COLO829 (cell line): Measurements from ENCODE around the gene MYPN.
"Not testable (repeated sequence)": the region's sequence is repeated elsewhere in the genome, so short reads cannot be mapped to it uniquely, and the experiment has no call there.

Experiments used
- DNase-seq: peaks from one replicate; pipeline ENCODE4 v3.0.0; 2012; ENCODE audit warnings: low spot score

MYPN gene

GRCh38 chr10:68135362-68135761 lies 26.1 kb downstream of the MYPN start:
- DNase-seq, result no peak

GRCh38 chr10:68135922-68136792 lies 26.9 kb downstream of the MYPN start:
- DNase-seq, result peak; percentile 20

DNA sequence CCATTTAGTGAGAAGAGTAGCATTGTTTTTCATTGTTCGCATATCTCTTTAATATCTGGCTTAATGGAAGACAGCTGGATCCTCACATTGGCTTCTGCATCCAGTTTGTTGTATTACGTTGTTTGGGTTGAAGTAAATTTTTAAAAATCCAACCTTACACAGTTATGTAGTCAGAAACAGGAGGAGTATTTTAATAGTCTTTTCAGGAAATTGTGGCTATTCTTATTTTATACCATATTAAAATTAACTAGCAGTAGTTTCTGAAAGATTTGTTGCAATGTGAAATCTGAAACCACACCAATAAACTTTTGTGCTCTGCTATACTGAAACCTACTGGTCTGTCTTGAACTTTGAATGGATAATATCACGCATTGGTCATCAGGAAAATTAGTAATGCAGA lies 27.9 kb downstream of the MYPN start:
- no peak for DNase-seq

DNA sequence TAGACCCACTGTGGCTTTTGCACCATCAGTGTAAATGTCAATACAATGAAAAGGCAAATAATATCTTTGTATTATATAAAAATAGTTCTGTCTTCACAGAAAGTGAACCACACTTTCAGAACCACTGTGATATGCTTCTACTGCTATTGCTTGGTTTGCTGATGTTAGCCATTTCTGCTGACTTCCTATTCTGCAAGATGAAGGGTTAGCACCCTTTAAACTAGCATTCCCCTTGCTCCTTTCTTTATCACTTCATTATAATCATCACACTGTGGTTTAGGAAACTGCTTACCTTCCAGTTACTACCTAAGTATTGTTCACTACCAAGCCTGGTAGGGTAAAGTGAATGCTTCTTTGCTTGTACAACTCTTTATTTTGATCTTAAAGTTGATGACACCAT lies 29.2 kb downstream of the MYPN start:
- no peak for DNase-seq

GRCh38 chr10:68139448-68140272 lies 30.4 kb downstream of the MYPN start:
- no peak for DNase-seq

GRCh38 chr10:68142761-68143160 lies 33.5 kb downstream of the MYPN start:
- no peak for DNase-seq

DNA sequence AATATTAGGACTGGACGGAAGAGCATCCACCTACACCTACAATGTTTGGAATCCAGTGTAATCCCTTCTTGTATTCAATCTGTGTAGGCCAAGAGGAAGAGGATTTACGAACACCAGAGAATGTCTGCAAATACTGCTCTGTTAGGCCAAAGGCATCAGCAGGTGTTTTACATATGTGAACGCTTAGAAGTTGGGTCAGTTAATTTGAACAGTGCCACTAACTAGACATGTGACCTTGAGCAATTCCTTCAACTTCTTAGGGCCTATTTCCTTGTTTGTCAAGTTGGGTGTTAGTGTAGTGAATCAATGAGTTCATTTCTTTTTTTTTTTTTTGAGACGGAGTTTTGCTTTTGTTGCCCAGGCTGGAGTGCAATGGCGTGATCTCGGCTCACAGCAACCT lies 35.4 kb downstream of the MYPN start:
- DNase-seq, result no peak

DNA sequence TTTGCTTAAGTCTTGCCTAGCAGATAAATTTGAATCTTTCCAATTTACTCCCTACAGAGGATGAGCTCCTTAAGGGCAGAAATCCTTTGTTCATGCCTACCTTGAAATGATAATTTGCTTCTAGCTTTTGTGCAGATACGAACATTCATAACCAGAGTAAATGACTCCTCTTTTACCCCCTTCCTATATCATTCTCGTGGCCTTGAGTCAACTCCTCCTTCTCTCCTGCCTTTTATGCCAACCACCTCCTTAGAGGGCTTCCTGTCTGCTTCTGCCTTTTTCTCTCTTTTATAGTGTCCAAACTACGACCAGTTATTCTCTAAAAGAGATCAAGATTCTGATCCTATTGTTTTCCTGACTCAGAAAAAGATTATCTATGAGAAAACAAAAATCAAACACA lies 36.4 kb downstream of the MYPN start:
- DNase-seq, result no peak

GRCh38 chr10:68146133-68146532 lies 36.8 kb downstream of the MYPN start:
- no peak for DNase-seq

- DNase-seq, result no peak
Observed at GRCh38 chr10:68151453-68151852, 42.2 kb downstream of the MYPN start.

- peak; percentile 94 for DNase-seq
Observed at GRCh38 chr10:68153473-68154210, 44.4 kb downstream of the MYPN start.

GRCh38 chr10:68154211-68154497 lies 44.9 kb downstream of the MYPN start:
- DNase-seq, result no peak

GRCh38 chr10:68155615-68156210 lies 46.4 kb downstream of the MYPN start:
- DNase-seq, result no peak

DNA sequence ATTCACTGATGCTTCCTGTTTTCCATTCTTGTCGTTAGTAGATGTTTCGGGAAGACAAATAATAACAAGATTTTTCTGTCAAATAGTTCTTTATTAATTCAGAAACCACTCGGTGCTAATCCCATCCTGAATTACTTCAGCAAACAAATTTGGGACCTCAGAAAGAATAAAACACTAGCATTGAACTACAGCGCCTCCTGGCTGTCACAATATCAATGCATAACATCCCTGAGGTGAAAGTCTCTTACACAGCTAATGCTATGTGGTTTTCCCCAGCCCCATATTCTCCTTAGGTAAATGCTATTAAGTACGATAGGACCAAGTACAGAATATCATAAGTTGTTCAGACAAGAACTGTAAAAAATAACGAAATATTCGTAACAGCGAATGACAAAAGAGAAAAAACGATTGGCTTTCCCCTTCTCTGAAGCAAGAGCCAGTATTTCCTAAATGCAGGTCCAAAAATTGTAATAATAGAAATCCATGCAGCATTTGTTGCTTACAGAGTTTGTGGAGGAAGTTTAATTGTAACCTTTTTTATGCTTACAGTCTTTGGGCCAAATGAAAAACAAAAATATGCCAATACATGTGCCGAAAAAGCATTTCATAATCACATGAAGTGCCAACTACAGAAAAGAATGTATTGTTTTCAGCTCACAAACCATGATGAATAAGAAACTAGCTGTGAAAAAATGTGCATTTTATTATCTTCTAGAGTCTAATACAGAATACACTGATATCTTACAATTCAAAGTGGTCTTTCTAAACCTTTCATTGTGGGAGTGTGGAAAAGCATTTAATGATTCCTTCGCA lies 47.3 kb downstream of the MYPN start:
- no peak for DNase-seq

DNA sequence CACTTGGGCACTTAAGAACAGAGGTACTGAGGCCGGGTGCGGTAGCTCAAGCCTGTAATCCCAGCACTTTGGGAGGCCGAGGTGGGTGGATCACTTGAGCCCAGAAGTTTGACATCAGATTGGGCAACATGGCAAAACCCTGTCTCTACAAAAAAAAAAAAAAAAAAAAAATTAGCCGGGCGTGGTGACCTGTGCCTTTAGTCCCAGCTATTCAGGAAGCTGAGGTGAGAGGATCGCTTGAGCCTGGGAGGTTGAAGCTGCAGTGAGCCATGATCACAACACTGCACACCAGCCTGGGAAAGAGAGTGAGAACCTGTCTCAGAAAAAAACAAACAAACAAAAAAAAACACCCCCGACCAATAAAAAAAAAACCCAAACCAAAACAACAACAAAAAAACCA lies 48.2 kb downstream of the MYPN start:
- not testable (repeated sequence) for DNase-seq

- DNase-seq, result no peak
Observed at GRCh38 chr10:68158031-68158430, 48.7 kb downstream of the MYPN start.

GRCh38 chr10:68163735-68164134 lies 54.4 kb downstream of the MYPN start:
- DNase-seq, result no peak

GRCh38 chr10:68165643-68166042 lies 56.4 kb downstream of the MYPN start:
- no peak for DNase-seq

- DNase-seq, result no peak
Observed at GRCh38 chr10:68166871-68167585, 57.7 kb downstream of the MYPN start.

DNA sequence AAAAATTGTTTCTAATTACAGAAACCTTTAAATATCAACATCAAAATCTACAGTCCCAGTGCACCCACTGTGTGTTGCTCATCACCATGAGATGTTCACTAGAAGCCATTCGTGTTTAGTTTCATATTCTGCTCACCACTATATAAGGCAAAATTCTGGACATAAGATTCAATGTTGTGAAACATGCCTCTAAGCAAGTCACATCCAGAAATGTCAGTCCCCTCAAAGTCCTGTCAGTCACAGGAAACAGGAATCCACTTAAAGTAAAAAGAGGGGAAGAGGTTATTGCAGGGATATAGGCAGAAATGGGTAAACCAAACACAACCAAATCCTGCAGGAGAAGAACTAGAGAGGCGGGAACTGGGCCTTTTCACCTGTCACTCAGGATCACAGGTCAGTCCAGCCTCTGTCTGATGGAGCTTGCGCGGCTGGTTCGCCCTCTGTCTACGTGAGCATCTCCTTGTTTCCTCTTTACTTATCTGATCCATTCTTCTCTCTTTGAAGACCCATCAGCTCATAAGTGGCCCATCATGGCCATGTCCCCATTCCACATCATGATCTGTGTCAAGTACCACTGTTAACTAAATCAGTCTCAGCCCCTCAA lies 58.4 kb downstream of the MYPN start:
- no peak for DNase-seq
